GM12801 (cell line): ENCODE data around the gene PDCD10.

ENCODE experiments used
- TF ChIP-seq, protein P1 (sequence below): IDR thresholded peaks from one replicate; pipeline ENCODE4 v1.5.1; 2011; ENCODE audit warnings: control low read depth; ENCODE audit not compliant: insufficient read length; ENCODE audit errors: extremely low read depth

The PDCD10 gene

GRCh38 chr3:167657684-167658225 is 76.9 kb downstream of the PDCD10 start:
- TF ChIP-seq, protein P1, sequence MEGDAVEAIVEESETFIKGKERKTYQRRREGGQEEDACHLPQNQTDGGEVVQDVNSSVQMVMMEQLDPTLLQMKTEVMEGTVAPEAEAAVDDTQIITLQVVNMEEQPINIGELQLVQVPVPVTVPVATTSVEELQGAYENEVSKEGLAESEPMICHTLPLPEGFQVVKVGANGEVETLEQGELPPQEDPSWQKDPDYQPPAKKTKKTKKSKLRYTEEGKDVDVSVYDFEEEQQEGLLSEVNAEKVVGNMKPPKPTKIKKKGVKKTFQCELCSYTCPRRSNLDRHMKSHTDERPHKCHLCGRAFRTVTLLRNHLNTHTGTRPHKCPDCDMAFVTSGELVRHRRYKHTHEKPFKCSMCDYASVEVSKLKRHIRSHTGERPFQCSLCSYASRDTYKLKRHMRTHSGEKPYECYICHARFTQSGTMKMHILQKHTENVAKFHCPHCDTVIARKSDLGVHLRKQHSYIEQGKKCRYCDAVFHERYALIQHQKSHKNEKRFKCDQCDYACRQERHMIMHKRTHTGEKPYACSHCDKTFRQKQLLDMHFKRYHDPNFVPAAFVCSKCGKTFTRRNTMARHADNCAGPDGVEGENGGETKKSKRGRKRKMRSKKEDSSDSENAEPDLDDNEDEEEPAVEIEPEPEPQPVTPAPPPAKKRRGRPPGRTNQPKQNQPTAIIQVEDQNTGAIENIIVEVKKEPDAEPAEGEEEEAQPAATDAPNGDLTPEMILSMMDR = no peak

DNA sequence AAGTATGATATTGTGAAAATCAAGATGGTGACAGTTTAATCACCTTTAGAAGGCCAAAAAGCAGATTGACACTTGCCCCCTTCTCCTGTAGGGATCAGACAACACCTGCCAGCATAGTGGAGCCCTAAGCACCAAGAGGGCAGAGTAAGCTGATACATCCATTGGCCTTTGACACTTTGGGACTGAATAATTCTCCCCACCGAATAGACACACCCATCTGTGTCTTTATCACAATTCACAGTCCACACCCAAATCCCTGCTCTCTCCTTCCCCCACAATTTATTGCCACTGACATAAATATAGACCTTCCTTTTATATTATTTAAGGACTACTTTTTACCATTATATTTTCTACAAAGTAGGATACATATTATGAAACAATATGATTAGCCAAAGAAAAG is 77.9 kb downstream of the PDCD10 start:
- TF ChIP-seq, protein P1 = no peak

- TF ChIP-seq, protein P1 = no peak
Observed at GRCh38 chr3:167653760-167654159, 80.9 kb downstream of the PDCD10 start, which contains the start of gene WDR49. Gene WDR49, minus strand, starts transcription at chr3:167653942. Its CDS starts 517 bp downstream, at chr3:167653425.

- TF ChIP-seq, protein P1 = no peak
Observed at GRCh38 chr3:167653155-167653554, 81.5 kb downstream of the PDCD10 start.

DNA sequence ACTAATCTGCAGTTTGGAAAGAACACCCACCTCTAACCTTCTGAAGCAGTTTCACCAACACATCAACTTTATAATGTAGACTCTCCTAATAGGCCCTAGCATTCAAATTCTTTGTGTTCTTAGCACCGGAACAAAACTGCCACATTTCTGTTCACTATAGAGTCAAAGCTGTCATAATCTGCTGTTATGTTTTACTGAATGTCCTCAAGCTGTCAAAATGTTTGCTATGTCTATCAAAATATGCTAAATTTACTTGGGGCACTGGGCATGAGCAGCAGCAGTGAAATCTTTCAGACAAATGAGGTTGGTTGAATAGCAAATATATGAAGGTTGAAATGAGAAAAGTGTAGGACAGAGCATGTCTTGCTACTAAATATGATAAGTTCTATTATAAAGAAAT is 82.9 kb downstream of the PDCD10 start:
- TF ChIP-seq, protein P1 = no peak

DNA sequence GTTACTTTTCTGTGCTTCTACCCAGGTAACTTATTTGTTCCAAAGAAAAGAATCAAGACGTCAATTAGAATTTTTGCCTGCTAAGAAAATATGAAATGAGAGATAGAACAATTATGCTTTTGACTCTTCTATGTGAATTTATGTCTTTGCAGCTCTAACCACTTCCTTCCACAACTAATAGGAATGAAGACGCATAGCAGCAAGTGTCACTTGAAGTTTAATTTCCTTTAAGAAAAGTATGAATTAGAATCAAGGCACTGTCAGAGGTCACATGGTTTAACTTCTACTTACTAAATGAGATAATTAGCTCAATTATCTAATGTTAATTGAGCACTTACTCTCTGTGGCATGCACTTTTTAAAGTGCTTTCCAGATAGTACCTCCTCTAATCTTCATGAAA is 84.2 kb downstream of the PDCD10 start:
- TF ChIP-seq, protein P1 = no peak

GRCh38 chr3:167649746-167650145 is 84.9 kb downstream of the PDCD10 start:
- TF ChIP-seq, protein P1 = no peak

- TF ChIP-seq, protein P1 = no peak
Observed at GRCh38 chr3:167644611-167645010, 90.1 kb downstream of the PDCD10 start.
